ENCODE data around the gene SLC25A12.

DNA sequence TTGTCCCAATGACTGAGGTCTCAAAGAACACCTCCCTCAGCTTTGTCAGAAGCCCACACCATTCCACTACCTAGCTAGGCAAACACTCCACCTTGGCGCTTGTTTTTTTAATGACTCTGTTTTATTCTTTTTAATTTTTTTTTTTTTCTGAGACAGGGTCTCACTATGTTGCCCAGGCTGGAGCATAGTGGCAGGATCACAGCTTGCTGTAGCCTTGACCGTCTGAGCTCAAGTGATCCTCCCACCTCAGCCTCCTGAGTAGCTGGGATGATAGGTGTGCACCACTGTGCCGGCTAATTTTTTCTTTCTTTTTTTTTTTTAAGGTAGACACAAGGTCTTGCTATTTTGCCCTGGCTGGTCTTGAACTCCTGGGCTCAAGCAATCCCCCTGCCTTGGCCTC, 101.9 kb downstream of the SLC25A12 start:
- TF ChIP-seq, protein P1, sequence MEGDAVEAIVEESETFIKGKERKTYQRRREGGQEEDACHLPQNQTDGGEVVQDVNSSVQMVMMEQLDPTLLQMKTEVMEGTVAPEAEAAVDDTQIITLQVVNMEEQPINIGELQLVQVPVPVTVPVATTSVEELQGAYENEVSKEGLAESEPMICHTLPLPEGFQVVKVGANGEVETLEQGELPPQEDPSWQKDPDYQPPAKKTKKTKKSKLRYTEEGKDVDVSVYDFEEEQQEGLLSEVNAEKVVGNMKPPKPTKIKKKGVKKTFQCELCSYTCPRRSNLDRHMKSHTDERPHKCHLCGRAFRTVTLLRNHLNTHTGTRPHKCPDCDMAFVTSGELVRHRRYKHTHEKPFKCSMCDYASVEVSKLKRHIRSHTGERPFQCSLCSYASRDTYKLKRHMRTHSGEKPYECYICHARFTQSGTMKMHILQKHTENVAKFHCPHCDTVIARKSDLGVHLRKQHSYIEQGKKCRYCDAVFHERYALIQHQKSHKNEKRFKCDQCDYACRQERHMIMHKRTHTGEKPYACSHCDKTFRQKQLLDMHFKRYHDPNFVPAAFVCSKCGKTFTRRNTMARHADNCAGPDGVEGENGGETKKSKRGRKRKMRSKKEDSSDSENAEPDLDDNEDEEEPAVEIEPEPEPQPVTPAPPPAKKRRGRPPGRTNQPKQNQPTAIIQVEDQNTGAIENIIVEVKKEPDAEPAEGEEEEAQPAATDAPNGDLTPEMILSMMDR (IDR thresholded peaks at IDR 0.05): no peak
- TF ChIP-seq EP300 (IDR thresholded peaks at IDR 0.05) (no peak), POLR2A (IDR thresholded peaks at IDR 0.05) (no peak), POLR2AphosphoS5 (IDR thresholded peaks at IDR 0.05) (no peak)

Measured in suprapubic skin (tissue), 4 donors.